ENCODE results near the gene DHRS7C. TPM values are rescaled to one million over a fixed set of nuclear protein-coding genes. Genes with fewer than 3 reads are reported as not detected.

DHRS7C gene
- total RNA-seq, 4 donors from 2014 or later, result not detected

- 58% methylated on average over 4 of the region's 4 CpGs for WGBS
- no peak overlapping the region for H3K27ac ChIP-seq
- no peaks in the 10 kb centered on the region for H3K9me3 ChIP-seq
- peaks cover 5% of the 10 kb centered on the region for H3K27me3 ChIP-seq
- H3K4me1 ChIP-seq, result peaks cover 3% of the 10 kb centered on the region
- H3K36me3 ChIP-seq, result no peaks in the 10 kb centered on the region
- no peak overlapping the region for H3K4me3 ChIP-seq
- DNase-seq (ENCODE audit: low spot score in 2 of 2), result peak in 1 of 2 donors; percentile 13
- TF ChIP-seq CTCF (IDR thresholded peaks at IDR 0.05) (no peak), EP300 (IDR thresholded peaks at IDR 0.05) (no peak), POLR2AphosphoS5 (IDR thresholded peaks at IDR 0.05) (no peak), POLR2A (IDR thresholded peaks at IDR 0.05) (no peak)
These were observed 32.7 kb upstream of the DHRS7C start for GRCh38 chr17:9824094-9824493.

GRCh38 chr17:9821921-9822320 is 30.5 kb upstream of the DHRS7C start, which contains the start of gene GSG1L2:
GSG1L2 (minus strand) TSS chr17:9822079; CDS start chr17:9822071, 8 bp downstream.
- Histone ChIP-seq H3K4me3 (no peak within 1 kb of the TSS), H3K27ac (no peak within 1 kb of the TSS), H3K9me3 (no peaks in the 10 kb centered on the region), H3K36me3 (no peaks in the 10 kb centered on the region), H3K27me3 (peaks cover 5% of the 10 kb centered on the region), H3K4me1 (no peaks in the 10 kb centered on the region)
- TF ChIP-seq CTCF (IDR thresholded peaks at IDR 0.05) (no peak), POLR2AphosphoS5 (IDR thresholded peaks at IDR 0.05) (no peak), POLR2A (IDR thresholded peaks at IDR 0.05) (no peak), EP300 (IDR thresholded peaks at IDR 0.05) (no peak)
- DNase-seq (ENCODE audit: low spot score in 2 of 2), result no peak
- WGBS, result 57% methylated on average over 8 of the region's 15 CpGs

- 65% methylated on average over 3 of the region's 3 CpGs for WGBS
- Histone ChIP-seq H3K27me3 (peaks cover 5% of the 10 kb centered on the region), H3K4me1 (no peaks in the 10 kb centered on the region), H3K4me3 (no peak overlapping the region), H3K36me3 (no peaks in the 10 kb centered on the region), H3K27ac (no peak overlapping the region), H3K9me3 (no peaks in the 10 kb centered on the region)
- no peak for DNase-seq (ENCODE audit: low spot score in 2 of 2)
- no peak for TF ChIP-seq CTCF (IDR thresholded peaks at IDR 0.05)
- TF ChIP-seq POLR2A (IDR thresholded peaks at IDR 0.05), result no peak
- no peak for TF ChIP-seq POLR2AphosphoS5 (IDR thresholded peaks at IDR 0.05)
- TF ChIP-seq EP300 (IDR thresholded peaks at IDR 0.05), result no peak
These were observed 29.1 kb upstream of the DHRS7C start for GRCh38 chr17:9820448-9820847.

GRCh38 chr17:9818760-9819159 is 27.4 kb upstream of the DHRS7C start:
- 53% methylated on average over 4 of the region's 4 CpGs for WGBS
- TF ChIP-seq POLR2A (IDR thresholded peaks at IDR 0.05) (no peak), POLR2AphosphoS5 (IDR thresholded peaks at IDR 0.05) (no peak), CTCF (IDR thresholded peaks at IDR 0.05) (no peak), EP300 (IDR thresholded peaks at IDR 0.05) (no peak)
- H3K4me1 ChIP-seq, result no peaks in the 10 kb centered on the region
- no peaks in the 10 kb centered on the region for H3K9me3 ChIP-seq
- H3K4me3 ChIP-seq, result no peak overlapping the region
- no peak for DNase-seq (ENCODE audit: low spot score in 2 of 2)
- no peak overlapping the region for H3K27ac ChIP-seq
- peaks cover 3% of the 10 kb centered on the region for H3K27me3 ChIP-seq
- no peaks in the 10 kb centered on the region for H3K36me3 ChIP-seq

GRCh38 chr17:9817086-9817485 is 25.7 kb upstream of the DHRS7C start:
- H3K27me3 ChIP-seq, result no peaks in the 10 kb centered on the region
- no peak overlapping the region for H3K27ac ChIP-seq
- no peaks in the 10 kb centered on the region for H3K9me3 ChIP-seq
- no peak for TF ChIP-seq EP300 (IDR thresholded peaks at IDR 0.05)
- no peak for TF ChIP-seq CTCF (IDR thresholded peaks at IDR 0.05)
- TF ChIP-seq POLR2AphosphoS5 (IDR thresholded peaks at IDR 0.05), result no peak
- TF ChIP-seq POLR2A (IDR thresholded peaks at IDR 0.05), result no peak
- H3K36me3 ChIP-seq, result no peaks in the 10 kb centered on the region
- no peak overlapping the region for H3K4me3 ChIP-seq
- no peaks in the 10 kb centered on the region for H3K4me1 ChIP-seq
- no peak for DNase-seq (ENCODE audit: low spot score in 2 of 2)
- 43% methylated on average over 8 of the region's 8 CpGs for WGBS
